GM06990 (cell line): ENCODE measurements around the gene FAM83E.

ENCODE experiments used
- DNase-seq: peaks from one replicate; pipeline ENCODE4 v3.0.0-alpha.2; 2011; ENCODE audit not compliant: insufficient read length; ENCODE audit errors: extremely low read depth
- H3K27me3 ChIP-seq: replicated peaks from 2 replicates; pipeline ENCODE4 v1.6.0; 2011; ENCODE audit warnings: low read length; ENCODE audit not compliant: control insufficient read depth, insufficient read depth
- H3K36me3 ChIP-seq: 2 replicates; pipeline ENCODE4 v1.5.1; 2011; ENCODE audit warnings: low read length; ENCODE audit not compliant: control insufficient read depth, insufficient read depth
- H3K4me3 ChIP-seq: replicated peaks from 2 replicates; pipeline ENCODE4 v1.5.1; 2011; ENCODE audit warnings: low read depth, mild to moderate bottlenecking, control low read depth, low read length
- CTCF ChIP-seq: IDR thresholded peaks from 2 replicates; pipeline ENCODE4 v1.5.1; 2011; ENCODE audit warnings: low read length, control low read depth, mild to moderate bottlenecking, inconsistent platforms; ENCODE audit not compliant: insufficient read depth, poor library complexity, severe bottlenecking

FAM83E gene

GRCh38 chr19:48644839-48645619, 30.2 kb upstream of the FAM83E start:
- DNase-seq = peak; percentile 65
- TF ChIP-seq CTCF = no peak
- Histone ChIP-seq H3K4me3 (peak overlapping the region; percentile 64), H3K36me3 (no peaks in the 10 kb centered on the region), H3K27me3 (no peaks in the 10 kb centered on the region)

DNA sequence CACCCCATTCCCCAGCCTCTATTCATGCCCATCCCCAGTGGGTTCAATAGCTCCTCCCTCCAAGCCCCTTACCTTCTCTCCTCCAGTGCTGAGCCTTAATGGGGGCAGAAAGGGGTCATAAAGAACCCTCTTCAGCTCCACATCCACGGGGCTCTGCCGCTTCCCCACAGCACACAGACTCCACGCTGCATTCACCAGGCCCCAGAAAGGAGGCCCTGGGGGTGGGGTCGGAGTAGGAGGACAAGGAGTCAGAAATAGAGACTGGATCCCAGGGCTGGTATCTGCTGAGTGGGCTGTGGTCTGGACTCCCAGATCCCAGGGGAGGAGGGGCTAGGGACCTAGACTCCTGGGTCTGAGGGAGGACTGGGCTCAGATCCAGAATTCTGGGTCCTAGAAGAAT, 29.5 kb upstream of the FAM83E start:
- TF ChIP-seq CTCF = no peak
- Histone ChIP-seq H3K27me3 (no peaks in the 10 kb centered on the region), H3K36me3 (no peaks in the 10 kb centered on the region), H3K4me3 (no peak overlapping the region)
- DNase-seq = no peak

- no peak for DNase-seq
- Histone ChIP-seq H3K27me3 (no peaks in the 10 kb centered on the region), H3K4me3 (no peak overlapping the region), H3K36me3 (no peaks in the 10 kb centered on the region)
- no peak for TF ChIP-seq CTCF
Measured at GRCh38 chr19:48642862-48643261, 28.0 kb upstream of the FAM83E start.

GRCh38 chr19:48641850-48642249, 27.0 kb upstream of the FAM83E start:
- H3K36me3 ChIP-seq = no peaks in the 10 kb centered on the region
- no peaks in the 10 kb centered on the region for H3K27me3 ChIP-seq
- DNase-seq = no peak
- no peak for TF ChIP-seq CTCF
- H3K4me3 ChIP-seq = no peak overlapping the region

GRCh38 chr19:48639483-48640375, 24.9 kb upstream of the FAM83E start:
- Histone ChIP-seq H3K36me3 (no peaks in the 10 kb centered on the region), H3K4me3 (no peak overlapping the region), H3K27me3 (no peaks in the 10 kb centered on the region)
- TF ChIP-seq CTCF = no peak
- no peak for DNase-seq
